Astrocyte of the cerebellum (primary cell): Measurements from ENCODE around the gene UBTF.

Experiments
- DNase-seq: peaks from one replicate; pipeline ENCODE4 v3.0.0-alpha.2; 2011; ENCODE audit warnings: low read depth
- H3K4me3 ChIP-seq: 2 replicates; pipeline ENCODE4 v1.5.1; 2011; ENCODE audit warnings: mild to moderate bottlenecking, low read depth, low read length, moderate library complexity
- in situ Hi-C: cut with HindIII; loops from 2 replicates; pipeline ENCODE4 v1.10.0; 2017; ENCODE audit warnings: low sequenced_read_pairs
- TF ChIP-seq, protein P1 (sequence below): IDR thresholded peaks from 2 replicates; pipeline ENCODE4 v1.5.1; 2012; ENCODE audit warnings: low read length, low read depth, moderate library complexity, mild to moderate bottlenecking; ENCODE audit errors: missing control alignments

The UBTF gene, protein sequence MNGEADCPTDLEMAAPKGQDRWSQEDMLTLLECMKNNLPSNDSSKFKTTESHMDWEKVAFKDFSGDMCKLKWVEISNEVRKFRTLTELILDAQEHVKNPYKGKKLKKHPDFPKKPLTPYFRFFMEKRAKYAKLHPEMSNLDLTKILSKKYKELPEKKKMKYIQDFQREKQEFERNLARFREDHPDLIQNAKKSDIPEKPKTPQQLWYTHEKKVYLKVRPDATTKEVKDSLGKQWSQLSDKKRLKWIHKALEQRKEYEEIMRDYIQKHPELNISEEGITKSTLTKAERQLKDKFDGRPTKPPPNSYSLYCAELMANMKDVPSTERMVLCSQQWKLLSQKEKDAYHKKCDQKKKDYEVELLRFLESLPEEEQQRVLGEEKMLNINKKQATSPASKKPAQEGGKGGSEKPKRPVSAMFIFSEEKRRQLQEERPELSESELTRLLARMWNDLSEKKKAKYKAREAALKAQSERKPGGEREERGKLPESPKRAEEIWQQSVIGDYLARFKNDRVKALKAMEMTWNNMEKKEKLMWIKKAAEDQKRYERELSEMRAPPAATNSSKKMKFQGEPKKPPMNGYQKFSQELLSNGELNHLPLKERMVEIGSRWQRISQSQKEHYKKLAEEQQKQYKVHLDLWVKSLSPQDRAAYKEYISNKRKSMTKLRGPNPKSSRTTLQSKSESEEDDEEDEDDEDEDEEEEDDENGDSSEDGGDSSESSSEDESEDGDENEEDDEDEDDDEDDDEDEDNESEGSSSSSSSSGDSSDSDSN

GRCh38 chr17:44219616-44220212, at the start of gene UBTF:
Gene UBTF (minus strand): TSS chr17:44219675. CDS start chr17:44218229, 1,446 bp downstream.
- H3K4me3 ChIP-seq = peak within 1 kb of the TSS; percentile 91
- in situ Hi-C loops = no loop called here
- no peak for DNase-seq
- TF ChIP-seq, protein P1, sequence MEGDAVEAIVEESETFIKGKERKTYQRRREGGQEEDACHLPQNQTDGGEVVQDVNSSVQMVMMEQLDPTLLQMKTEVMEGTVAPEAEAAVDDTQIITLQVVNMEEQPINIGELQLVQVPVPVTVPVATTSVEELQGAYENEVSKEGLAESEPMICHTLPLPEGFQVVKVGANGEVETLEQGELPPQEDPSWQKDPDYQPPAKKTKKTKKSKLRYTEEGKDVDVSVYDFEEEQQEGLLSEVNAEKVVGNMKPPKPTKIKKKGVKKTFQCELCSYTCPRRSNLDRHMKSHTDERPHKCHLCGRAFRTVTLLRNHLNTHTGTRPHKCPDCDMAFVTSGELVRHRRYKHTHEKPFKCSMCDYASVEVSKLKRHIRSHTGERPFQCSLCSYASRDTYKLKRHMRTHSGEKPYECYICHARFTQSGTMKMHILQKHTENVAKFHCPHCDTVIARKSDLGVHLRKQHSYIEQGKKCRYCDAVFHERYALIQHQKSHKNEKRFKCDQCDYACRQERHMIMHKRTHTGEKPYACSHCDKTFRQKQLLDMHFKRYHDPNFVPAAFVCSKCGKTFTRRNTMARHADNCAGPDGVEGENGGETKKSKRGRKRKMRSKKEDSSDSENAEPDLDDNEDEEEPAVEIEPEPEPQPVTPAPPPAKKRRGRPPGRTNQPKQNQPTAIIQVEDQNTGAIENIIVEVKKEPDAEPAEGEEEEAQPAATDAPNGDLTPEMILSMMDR = no peak

- no peak overlapping the region for H3K4me3 ChIP-seq
- DNase-seq = no peak
- TF ChIP-seq, protein P1 = no peak
- in situ Hi-C loops = no loop called here
Observed at GRCh38 chr17:44268709-44269534, 49.4 kb upstream of the UBTF start.

DNA sequence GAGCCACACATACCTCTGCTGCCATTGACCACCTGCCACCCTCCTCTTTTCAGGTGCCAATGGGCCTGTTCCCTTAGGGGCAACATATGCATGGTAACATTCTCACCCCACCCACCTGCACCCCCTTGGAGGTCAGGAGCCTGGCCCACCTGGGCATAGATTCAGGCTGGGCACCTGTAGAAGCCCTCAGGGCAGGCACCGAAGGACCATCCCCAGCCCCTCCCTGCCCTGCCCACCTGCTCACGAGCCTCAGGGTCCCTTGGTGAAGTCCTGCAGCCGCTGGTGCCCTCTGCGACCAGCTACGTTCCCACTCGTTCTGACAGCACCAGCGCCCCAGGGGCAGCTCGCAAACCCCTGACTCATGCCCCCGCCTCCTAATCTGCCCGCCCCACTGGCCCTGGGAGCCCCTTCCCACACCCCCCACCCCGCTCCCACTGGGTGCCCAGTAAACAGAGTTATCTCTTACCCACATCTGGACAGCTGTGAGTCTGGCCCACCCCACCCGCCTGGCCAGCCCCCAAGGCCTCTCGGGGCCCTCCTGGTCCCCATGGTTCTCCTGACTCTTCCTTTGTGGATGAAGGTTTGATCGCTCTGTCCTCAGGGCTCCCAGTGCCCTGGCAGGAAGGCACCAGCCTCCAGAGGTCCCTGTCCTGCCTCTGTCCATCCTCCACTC, 48.5 kb upstream of the UBTF start, which contains the start of gene SLC4A1:
TSS of gene SLC4A1 (minus strand) at position 318 of the 673 bp plus-strand sequence. CDS start 5,269 bp downstream, outside the sequence.
- in situ Hi-C loops = no loop called here
- TF ChIP-seq, protein P1 = no peak
- DNase-seq = no peak
- no peak within 1 kb of the TSS for H3K4me3 ChIP-seq

- no peak for DNase-seq
- in situ Hi-C loops = no loop called here
- no peak overlapping the region for H3K4me3 ChIP-seq
- TF ChIP-seq, protein P1 = no peak
Observed at GRCh38 chr17:44267165-44267455, 47.6 kb upstream of the UBTF start.

- TF ChIP-seq, protein P1 = no peak
- in situ Hi-C loops = no loop called here
- H3K4me3 ChIP-seq = no peak overlapping the region
- DNase-seq = no peak
Observed at GRCh38 chr17:44266402-44267164, 47.1 kb upstream of the UBTF start.
